ENCODE results near the gene IMPG1.

The IMPG1 gene

DNA sequence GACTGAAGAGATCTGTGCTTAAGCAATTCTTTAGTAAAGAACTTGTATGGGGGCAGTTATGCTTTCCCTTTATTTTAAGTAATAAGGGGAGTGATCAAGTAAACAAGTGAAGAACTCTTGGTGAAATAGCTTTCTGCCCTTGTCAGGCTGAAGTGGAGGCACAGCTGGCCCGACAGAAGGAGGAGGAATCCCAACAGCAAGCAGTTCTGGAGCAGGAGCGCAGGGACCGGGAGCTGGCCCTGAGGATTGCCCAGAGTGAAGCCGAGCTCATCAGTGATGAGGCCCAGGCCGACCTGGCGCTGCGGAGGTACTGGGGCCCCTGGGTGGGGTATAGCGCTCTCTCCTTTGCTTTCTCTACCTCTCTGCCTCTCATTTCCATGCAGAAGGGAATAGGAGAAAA lies 180.1 kb downstream of the IMPG1 start:
- Mint-ChIP-seq H3K4me1 (no peaks in the 10 kb centered on the region), H3K27me3 (no peaks in the 10 kb centered on the region), H3K9me3 (no peaks in the 10 kb centered on the region), H3K36me3 (ENCODE audit: low read depth) (no peaks in the 10 kb centered on the region), H3K27ac (no peak overlapping the region), H3K4me3 (no peak overlapping the region)
- DNase-seq = no peak
- no peak for ATAC-seq

DNA sequence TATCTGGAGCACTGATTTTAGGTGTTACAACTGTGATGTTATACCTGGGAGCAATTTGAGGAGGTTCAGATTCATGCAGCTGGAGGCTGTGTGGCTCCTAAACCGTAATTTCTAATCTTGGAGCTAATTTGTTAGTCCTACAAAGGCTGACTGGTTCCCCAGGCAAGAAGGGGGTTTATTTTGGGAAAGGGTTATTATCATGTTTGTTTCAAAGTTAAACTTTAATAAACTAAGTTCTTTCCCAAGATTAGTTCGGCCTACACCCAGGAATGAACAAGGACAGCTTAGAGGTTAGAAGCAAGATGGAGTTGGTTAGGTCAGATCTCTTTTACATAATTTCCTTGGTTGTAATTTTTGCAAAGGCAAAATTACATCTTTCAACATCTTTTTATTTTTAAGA lies 187.6 kb downstream of the IMPG1 start:
- DNase-seq (no peak), ATAC-seq (no peak)
- H3K27ac Mint-ChIP-seq = no peak overlapping the region
- H3K4me1 Mint-ChIP-seq = no peaks in the 10 kb centered on the region
- H3K36me3 Mint-ChIP-seq (ENCODE audit: low read depth) = no peaks in the 10 kb centered on the region
- no peak overlapping the region for H3K4me3 Mint-ChIP-seq
- H3K27me3 Mint-ChIP-seq = no peaks in the 10 kb centered on the region
- no peaks in the 10 kb centered on the region for H3K9me3 Mint-ChIP-seq

- no peak overlapping the region for H3K4me3 Mint-ChIP-seq
- ATAC-seq (peak; percentile 24), DNase-seq (no peak)
- H3K9me3 Mint-ChIP-seq = no peaks in the 10 kb centered on the region
- no peaks in the 10 kb centered on the region for H3K27me3 Mint-ChIP-seq
- H3K4me1 Mint-ChIP-seq = no peaks in the 10 kb centered on the region
- no peaks in the 10 kb centered on the region for H3K36me3 Mint-ChIP-seq (ENCODE audit: low read depth)
- no peak overlapping the region for H3K27ac Mint-ChIP-seq
Measured at GRCh38 chr6:75882734-75883133, 189.7 kb downstream of the IMPG1 start.

GRCh38 chr6:75880305-75880704 lies 192.2 kb downstream of the IMPG1 start:
- ATAC-seq = no peak

GRCh38 chr6:75876152-75876551 lies 196.3 kb downstream of the IMPG1 start:
- DNase-seq (no peak), ATAC-seq (no peak)
- Mint-ChIP-seq H3K9me3 (no peaks in the 10 kb centered on the region), H3K36me3 (ENCODE audit: low read depth) (no peaks in the 10 kb centered on the region), H3K4me3 (no peak overlapping the region), H3K4me1 (no peaks in the 10 kb centered on the region), H3K27ac (no peak overlapping the region), H3K27me3 (no peaks in the 10 kb centered on the region)

More at GRCh38 chr6:75880305-75880704, 192.2 kb downstream of the IMPG1 start:
- no peak for DNase-seq
- H3K27ac Mint-ChIP-seq = no peak overlapping the region
- no peaks in the 10 kb centered on the region for H3K9me3 Mint-ChIP-seq
- H3K4me1 Mint-ChIP-seq = no peaks in the 10 kb centered on the region
- no peaks in the 10 kb centered on the region for H3K36me3 Mint-ChIP-seq (ENCODE audit: low read depth)
- H3K27me3 Mint-ChIP-seq = no peaks in the 10 kb centered on the region
- H3K4me3 Mint-ChIP-seq = no peak overlapping the region

- ATAC-seq = no peak
- Mint-ChIP-seq H3K4me1 (no peaks in the 10 kb centered on the region), H3K36me3 (ENCODE audit: low read depth) (no peaks in the 10 kb centered on the region), H3K4me3 (no peak overlapping the region), H3K9me3 (no peaks in the 10 kb centered on the region), H3K27me3 (no peaks in the 10 kb centered on the region), H3K27ac (no peak overlapping the region)
- DNase-seq = no peak
Measured at GRCh38 chr6:75874224-75874623, 198.2 kb downstream of the IMPG1 start.
